GM18520 (cell line): ENCODE measurements around the gene MKI67.
"Not testable (repeated sequence)": the region's sequence is repeated elsewhere in the genome, so short reads cannot be mapped to it uniquely, and the experiment has no call there.

Experiments used
- ATAC-seq: cut with Tn5 transposase; IDR thresholded peaks from one replicate; pipeline ENCODE4 v1.9.1; 2021; ENCODE audit not compliant: unreplicated experiment

MKI67 gene

DNA sequence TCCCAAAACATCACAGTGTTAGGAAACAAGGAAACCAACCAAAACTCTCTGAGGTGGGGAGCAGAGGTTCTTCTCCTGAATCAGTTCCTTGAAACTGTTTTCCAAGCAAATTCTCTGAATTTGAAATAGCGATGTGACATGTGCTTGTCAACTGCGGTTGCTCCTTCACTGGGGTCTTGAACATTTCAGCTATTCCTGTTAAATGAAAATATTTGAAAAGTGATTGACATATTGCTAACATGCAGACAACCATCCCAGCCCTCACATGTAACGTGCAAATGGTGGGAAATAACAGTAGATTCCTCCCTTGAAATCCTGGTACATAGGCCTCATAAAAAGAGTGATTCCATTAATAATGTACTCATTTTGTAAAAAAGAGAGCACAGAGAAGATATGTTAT lies 15.9 kb downstream of the MKI67 start:
- no peak for ATAC-seq

DNA sequence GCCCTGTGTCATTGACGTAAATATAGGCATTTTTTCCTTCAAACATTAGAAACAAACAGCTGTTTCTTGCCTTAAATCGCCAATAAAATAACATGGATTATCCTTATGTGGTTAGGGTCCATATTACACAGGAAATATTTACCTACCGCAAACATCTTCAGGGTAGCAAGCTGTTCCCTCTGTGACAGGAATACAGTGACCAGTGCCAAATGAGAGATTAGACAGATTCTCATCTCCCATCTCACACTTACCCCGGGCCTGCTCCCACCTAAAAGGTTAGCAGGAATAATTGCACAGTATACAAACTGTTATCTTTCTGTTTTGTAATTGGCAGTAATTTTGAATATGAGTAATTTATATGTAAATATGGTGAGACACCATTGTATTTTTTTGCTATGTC lies 16.5 kb downstream of the MKI67 start:
- ATAC-seq, result no peak

DNA sequence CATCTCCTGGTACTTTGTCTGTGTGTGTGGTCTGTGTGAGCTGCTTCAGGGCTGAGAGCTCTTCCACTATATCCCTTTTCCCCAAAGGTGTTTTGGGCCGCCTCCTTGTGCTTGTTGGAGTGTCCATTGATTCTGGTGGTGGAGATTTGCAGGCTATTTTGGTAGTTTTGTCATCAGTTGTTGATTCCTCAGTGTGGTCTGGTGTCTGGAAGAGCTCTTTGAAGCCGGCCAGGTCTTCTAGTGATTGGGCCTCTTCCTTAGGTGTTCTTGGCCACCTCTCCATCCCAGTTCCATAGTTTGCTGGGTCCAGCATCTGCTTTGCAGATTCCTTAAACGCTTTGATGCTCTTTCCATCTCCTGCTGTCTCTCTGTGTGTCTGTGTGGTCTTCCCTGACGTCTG lies 20.8 kb downstream of the MKI67 start:
- no peak for ATAC-seq

DNA sequence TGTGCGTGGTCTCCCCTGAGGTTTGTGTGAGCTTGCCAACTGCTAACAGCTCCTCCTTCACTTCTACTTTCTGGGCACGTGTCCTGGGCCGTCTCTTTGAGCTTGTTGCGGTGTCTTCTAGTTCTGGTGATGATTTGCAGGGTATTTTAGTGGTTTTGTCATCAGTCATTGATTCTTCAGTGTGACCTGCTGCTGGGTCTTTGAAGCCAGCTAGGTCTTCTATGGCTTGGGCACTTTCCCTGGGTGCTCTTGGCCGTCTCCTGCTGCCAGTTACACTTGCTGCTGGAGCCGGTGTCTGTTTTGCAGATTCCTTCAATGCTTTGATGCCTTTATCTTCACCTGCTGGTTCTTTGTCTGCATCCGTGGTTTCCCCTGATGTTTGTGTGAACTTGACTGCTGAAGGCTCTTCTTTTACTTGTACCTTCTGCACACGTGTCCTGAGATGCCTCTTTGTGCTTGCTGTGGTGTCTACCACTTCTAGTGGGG lies 23.0 kb downstream of the MKI67 start:
- ATAC-seq, result no peak

DNA sequence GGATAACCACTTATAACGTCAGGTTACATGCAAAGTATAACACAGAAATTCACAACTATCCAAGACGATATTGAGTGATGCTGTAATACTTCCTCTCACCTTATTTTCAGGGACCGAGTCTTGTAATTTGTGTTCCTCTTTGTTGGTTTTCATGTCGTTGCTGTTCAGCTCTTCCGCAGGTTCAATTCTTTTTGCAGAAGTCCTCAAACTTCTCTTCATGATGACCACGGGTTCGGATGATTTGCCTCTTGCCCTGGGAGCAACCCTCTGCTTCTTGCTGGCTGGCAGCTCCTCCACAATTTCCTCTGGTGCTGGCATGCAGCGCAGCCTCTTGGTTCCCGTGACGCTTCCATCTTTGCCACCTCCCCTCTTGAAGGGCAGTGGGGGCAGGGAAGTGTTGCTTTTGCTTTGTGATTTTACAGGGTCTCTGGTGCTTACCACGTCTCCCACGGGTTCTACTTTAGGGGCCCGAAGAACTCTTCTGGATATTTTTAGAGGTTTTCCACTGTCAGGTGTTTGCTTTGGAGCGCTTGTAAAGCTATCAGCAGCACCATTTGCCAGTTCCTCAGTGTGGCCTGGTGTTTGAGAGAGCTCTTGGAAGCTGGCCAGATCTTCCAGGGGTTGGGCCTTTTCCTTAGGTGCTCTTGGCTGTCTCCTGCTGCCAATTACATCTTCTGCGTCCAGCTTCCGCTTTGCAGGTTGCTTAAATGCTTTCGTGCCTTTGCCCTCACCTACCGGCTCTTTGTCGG lies 23.6 kb downstream of the MKI67 start:
- ATAC-seq, result no peak

DNA sequence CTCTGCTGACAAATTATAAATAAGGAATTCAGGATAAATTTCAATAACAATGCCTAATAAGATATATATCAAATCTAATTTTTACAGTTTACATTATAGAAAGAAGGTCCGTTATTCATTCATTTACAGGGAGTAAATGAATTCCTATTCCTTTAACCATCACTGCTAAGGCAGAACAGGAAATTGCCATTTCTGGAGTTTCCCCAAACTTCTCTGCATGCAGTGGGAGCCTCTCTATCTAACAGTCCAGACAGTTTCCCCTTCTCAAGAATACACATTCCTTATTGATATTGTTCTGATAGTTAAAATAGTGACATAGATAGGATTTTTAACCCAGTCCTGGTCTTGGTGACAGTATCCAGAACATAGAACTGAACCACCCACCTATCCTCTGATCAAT lies 24.3 kb downstream of the MKI67 start:
- ATAC-seq, result no peak

DNA sequence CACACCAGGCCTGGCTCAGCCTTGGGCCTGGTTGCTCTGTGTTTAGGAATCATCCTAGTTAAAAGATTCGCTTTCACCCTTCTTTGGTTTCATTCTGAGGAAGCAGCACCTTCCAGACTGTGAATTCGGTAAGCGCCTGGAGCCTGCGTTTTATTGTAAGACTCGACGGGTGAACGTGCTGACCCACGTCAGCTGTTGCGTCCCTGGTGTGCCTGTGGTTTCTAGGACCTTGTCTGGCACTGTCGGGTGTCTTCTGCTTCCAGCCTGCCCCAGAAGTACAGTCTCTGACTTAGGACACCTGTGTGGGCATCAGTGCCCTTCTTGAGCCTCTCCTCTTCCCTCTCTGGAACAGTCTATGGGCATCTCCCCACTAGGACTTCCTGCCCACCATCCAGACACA lies 26.3 kb downstream of the MKI67 start:
- ATAC-seq, result no peak

DNA sequence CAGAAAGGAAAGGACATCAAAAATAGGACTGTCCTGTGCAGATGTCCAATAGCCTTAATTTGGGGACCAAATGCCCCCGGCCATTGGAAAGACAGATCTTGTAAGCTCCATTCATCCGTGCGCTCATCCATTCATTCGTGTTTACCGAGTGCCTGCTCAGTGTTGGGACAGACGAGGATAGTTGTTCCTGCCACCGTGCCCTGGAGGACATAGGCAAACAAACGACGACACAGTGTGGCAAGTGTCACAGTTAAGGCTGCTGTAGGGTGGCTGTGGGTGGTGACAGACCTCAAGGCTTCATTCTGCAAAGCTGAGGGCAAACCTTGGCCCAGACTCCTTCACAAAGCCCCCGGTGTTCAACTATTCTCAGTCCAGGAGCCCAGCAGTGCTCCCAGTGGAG lies 27.6 kb downstream of the MKI67 start:
- no peak for ATAC-seq

DNA sequence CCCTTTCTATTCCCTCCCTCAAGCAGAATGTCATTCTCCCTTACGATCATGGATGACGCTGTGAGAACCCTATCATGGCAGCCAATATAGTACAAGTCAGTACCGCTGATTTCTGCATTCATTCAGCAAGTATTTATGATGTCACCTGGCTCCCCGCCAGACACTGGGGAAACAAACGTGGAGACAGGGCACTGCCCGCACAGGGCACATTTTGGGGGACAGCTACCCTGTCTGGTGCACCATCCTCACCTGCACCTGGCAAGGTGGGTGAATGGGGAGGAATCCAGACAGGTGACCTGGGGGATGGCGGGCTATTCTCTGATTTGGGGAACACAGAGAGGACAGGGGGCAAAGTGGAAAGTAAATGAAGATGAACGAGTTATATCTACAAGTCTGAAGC lies 28.4 kb downstream of the MKI67 start:
- no peak for ATAC-seq

DNA sequence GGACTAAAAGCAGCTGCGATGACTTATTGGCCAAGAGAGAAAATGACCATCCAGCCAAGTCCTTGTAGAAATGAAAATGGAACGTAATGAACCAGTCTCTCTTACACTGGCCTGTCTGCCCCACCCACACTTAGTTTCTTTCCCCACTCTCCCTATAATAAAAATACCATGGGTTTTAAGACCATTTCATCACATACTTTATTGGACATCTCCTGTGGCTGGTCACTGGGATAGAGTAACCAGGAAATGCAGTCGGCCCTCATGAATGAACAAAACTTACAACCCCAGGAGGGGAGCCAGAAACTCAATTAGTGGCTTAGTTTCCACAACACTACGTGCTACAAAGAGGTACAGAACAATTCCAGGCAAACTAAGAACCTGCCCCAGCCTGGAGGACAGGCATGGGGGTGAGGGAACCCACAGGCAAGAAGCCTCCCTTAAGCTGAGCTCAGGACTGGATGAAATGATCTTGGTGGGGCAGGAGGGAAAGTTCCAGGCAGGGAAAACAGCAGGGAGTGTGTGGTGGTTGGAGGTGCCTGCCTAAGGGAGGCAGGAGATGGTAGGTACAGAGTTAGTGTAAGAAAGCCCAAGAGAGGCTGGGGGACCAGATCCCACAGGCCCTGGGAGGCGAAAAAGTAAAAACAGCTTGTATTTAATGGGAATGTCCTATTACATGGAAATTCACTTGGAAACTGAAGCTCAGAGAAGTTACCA lies 29.6 kb downstream of the MKI67 start:
- no peak for ATAC-seq

DNA sequence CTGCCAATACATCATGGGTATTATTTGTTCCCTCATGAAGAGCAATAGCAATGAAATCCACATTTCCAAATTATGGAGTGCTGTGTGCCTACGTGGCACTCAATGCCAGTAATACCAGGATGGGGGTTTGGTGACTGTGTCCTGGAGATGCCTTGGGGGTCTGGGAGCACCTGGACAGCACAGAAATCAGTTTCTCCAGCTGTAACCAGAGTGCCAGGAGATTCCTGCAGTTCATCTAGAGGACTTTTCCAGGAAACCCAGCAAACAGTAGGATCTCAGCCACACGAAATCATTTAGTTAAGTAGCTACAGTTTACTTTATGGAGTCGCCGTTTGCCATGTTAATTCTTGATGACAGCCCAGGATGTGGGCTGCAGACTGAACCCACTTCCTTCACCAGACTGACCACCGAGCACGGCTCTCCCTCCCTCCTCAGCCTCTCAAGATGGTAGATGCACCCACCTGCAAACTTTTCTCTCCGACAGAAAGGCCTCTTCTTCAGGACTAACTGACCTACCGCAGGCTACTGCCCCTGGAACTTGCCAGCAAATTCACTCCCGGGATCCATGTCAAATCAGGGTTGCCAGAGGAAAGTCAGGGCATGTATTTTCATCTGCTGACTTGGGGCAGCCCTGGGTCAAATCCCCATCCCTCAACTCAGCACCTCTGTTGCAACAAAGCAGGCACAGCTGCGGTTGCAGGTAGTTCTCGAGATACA lies 30.3 kb downstream of the MKI67 start:
- no peak for ATAC-seq

DNA sequence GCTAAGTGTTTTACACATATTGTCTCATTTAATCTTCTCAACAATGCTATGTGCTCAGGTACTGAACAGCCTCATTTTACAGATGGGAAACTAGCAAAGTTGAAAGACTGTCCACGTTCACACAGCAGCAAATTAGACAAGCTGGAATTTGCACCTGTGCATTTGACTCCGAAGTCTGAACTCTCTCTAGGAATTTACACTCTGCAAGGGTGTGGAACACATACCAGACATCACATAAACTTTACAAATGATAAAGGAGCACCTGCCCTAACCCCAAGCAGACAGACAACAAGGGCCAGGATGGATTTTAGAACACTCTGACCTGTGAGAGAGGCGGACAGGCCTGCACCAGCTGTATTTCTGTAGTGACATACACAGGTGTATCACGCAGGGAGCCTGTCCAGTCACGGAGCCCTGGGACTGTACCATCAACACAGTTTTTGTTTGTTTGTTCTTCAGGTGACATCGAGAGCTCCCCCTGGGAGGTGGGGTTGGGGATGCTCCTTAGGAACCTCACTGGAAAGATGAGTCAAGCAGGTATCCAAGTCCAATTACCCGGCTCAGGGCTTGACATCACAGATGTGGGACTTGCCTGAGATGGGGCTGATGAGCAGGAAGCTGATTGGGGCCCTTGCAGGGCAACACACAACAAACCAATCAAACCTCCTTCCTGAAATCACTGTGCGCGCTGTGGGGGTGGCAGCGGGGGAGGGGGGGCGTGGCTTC lies 31.0 kb downstream of the MKI67 start:
- peak; percentile 63 for ATAC-seq

DNA sequence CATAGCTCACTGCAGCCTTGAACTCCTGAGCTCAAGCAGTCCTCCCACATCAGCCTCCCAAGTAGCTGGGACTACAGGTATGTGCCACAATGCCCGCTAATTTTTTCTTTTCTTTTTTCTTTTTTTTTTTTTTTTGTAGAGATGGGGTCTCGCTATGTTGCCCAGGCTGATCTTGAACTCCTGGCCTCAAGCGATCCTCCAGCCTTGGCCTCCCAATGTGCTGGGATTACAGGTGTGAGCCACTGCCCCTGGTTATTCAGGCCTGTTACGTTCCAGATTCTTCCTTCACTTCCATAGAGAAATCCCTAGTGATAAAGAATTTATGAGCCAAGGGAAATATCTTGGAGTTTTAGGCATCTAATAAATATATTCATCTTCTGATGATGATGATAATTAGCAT lies 31.6 kb downstream of the MKI67 start:
- not testable (repeated sequence) for ATAC-seq

DNA sequence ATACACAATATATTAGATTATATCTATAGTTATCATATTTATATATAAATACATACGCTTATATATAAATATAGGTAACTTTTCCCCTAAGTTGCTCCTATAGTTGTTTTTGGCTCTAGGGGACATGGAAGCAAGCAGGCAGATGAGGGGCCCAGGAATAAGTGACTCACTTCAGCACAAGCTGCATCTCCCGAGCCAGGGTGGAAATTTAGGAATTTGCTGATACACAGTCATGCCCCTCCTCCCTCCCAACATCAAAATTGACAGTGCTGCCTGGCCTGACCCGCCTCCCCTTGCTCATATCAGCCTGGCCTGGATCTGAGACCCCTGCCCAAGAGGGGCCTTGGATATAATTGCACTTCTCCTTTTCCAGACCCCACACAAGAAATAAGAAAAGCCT lies 33.8 kb downstream of the MKI67 start:
- ATAC-seq, result no peak

DNA sequence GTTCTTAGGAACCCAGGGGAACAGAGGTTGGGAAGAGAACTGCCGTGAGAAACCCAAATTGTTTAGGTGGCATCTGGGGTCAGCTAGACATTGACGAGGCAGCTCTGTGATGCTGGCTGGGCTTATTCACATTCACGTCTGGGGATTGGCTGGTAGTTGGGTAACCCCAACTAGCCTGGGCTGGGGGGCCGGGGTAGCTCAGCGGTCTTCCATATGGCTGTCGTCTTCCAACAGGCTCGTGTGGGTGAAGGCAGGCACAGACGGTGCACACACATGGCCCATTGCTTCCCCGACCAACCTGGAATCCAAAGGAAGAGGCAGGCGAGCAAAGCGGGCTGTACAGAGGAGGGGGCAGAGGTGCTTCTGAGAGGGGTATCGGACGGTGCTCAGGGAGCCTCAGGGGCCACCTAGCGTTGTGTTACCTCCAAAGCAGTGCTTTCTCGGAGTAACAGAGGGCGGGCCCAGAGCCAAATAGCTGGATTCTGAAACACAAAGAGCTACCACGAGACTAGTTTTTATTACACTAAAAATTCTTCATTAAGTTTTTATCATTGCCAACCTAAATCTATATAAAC lies 34.5 kb downstream of the MKI67 start:
- ATAC-seq, result no peak

DNA sequence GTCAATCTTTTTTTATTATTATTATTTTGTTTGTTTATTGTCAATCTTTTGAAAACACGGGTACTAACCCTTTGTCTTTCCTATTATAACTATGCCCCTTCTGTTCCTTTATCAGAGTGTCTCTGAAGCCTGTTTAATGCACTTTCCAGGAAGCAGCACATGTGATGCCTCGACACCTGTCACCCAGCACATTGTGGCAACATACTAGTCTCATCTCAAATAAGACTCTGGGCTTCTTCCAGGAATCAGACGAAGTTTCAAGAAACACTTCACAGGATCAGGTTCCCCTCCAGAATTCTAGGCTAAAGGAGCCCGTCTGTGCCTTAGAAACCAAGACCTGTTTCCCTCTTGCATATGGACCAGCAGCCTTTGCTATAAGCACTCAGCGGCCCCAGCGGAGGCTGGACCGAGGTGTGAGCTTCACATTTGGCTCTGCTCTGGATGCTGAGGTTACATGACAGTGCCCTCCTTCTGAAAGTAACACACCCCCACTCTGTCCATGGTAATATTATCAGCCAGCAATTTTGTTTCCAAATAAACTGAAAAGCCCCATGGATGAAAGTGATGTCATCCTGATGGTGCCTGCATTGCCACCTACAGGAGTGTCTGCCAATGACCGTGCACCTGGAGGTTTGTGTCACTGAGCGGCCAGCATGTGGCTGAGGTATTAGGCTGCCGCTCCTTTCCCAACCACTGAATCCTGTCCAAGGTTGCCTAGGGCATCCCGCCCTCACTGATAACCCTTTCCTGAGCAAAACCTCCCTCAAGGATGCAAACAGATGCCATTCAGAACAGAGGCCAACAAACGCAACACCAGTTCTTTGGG lies 38.1 kb downstream of the MKI67 start:
- ATAC-seq, result no peak

DNA sequence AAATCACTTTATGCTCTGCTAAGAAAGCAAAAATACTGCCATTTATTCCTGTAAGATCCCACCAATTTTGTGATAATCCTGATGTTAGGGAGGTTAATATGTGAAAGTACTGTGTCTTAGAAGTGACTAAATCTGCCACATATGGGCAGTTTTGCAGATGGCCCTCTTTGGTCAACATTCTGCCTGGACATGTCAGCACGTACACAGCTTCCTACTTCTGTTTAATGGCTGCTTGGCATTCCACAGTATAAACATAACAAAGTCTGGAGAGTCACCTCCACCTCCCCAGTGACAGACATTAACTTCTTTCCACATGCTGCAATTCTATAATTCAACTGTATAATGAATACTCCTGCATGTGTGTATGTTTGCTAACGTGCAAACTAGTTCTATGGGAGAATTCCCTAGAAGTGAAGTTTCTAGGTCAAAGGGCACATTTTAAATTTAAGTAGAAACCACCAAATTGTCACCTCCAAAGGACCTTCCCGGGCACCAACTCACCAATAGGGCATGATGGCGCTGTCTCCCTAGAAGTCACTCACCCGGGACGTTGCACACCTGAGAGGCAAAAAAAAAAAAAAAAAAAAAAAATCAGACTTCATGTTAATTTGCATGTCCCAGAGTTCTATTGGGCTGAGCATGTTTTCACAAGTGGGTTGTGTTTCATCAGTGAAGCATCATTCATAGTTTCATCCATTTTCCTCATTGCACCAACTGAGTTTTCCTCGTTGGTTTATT lies 38.9 kb downstream of the MKI67 start:
- no peak for ATAC-seq

DNA sequence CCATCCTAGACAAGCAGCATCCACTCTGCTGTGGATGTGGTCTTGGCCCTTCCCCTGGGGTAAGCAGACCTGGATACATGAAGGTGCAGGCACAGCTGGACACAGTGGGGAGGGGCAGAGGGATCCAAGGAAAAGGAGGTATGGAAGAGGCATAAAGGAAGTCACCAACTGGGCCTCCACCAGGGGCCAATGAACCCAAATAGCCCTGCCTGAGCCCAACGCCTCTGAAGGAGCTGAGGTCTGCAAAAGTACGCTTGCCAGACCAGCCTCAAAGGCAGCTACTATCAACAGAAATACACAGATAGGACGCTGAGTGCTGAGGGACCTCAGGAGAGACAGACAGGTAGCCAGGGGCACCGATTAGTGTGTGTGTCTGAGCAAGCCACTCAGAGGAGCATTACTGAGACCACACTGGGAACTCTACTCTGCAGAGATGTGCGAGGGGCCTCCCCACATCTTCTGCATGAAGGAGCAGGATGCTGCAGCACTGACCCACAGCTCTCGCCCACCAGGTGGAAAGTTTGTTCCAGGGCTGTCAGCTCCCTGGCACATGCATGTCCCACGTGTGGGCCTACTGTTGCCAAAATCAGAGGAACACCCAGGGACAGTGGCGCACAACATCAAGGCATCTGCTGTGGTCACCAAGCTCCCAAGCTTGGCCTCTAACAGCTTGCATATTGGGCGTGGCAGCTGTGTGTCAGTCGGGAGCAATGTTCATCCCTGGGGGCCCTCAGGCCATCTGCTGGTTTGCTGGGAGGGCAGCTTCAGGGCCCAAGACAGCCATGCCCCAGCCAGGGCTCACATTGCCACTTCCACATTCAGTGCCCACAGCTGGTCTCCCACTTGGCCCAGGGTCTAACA lies 40.0 kb downstream of the MKI67 start:
- ATAC-seq, result no peak
